Lower leg skin (tissue), 3 donors: Measurements from ENCODE around the gene RAB17.

Experiments used
- POLR2A ChIP-seq, 2 donors: fragments of 450-650 bp; IDR thresholded peaks; one replicate each; pipeline ENCODE4 v1.6.1; 2016 to 2017; ENCODE audit warnings: antibody characterized with exemption in 2 of 2, mild to moderate bottlenecking in 1 of 2, moderate library complexity in 1 of 2
- TF ChIP-seq, protein P1 (sequence below), 3 donors: fragments of 450-650 bp; IDR thresholded peaks; one replicate each; pipeline ENCODE4 v1.5.1; 2016; ENCODE audit warnings: antibody characterized with exemption in 3 of 3, mild to moderate bottlenecking in 3 of 3, moderate library complexity in 2 of 3

DNA sequence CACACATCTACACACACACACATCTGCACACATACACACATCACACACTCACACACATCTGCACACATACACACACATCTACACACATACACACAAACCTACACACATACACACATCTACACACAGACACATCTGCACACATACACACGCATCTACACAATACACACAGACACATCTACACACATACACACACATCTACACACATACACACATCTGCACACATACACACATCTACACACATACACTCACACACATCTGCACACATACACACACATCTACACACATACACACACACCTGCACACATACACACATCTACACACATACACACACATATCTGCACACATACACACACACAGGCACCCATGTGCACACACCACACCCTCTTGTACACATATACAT, 24.6 kb downstream of the RAB17 start:
- no peak for TF ChIP-seq POLR2A (IDR thresholded peaks at IDR 0.05)
- TF ChIP-seq, protein P1, sequence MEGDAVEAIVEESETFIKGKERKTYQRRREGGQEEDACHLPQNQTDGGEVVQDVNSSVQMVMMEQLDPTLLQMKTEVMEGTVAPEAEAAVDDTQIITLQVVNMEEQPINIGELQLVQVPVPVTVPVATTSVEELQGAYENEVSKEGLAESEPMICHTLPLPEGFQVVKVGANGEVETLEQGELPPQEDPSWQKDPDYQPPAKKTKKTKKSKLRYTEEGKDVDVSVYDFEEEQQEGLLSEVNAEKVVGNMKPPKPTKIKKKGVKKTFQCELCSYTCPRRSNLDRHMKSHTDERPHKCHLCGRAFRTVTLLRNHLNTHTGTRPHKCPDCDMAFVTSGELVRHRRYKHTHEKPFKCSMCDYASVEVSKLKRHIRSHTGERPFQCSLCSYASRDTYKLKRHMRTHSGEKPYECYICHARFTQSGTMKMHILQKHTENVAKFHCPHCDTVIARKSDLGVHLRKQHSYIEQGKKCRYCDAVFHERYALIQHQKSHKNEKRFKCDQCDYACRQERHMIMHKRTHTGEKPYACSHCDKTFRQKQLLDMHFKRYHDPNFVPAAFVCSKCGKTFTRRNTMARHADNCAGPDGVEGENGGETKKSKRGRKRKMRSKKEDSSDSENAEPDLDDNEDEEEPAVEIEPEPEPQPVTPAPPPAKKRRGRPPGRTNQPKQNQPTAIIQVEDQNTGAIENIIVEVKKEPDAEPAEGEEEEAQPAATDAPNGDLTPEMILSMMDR (IDR thresholded peaks at IDR 0.05): no peak
